Measurements from ENCODE around the gene C1RL.
A peak's percentile ranks its signal among the peaks of the same experiment; 100 is the strongest.

The C1RL gene

GRCh38 chr12:7090222-7090998, 18.6 kb downstream of the C1RL start:
- Histone ChIP-seq H3K27me3 (ENCODE audit: control insufficient read depth, insufficient read depth, low read length) (peaks cover 3% of the 10 kb centered on the region), H3K9me3 (replicated peaks; ENCODE audit: low read length) (no peaks in the 10 kb centered on the region), H3K9ac (ENCODE audit: low read depth, low read length) (no peak overlapping the region), H3K4me3 (ENCODE audit: low read length) (no peak overlapping the region), H3K4me1 (ENCODE audit: control insufficient read depth, insufficient read depth, low read length) (peaks cover 23% of the 10 kb centered on the region), H3K36me3 (ENCODE audit: insufficient read depth, low read length) (no peaks in the 10 kb centered on the region), H3K4me2 (ENCODE audit: low read length) (peak overlapping the region; percentile 80)

- peaks cover 23% of the 10 kb centered on the region for H3K4me1 ChIP-seq (ENCODE audit: control insufficient read depth, insufficient read depth, low read length)
- no peak overlapping the region for H3K9ac ChIP-seq (ENCODE audit: low read depth, low read length)
- no peak overlapping the region for H3K4me2 ChIP-seq (ENCODE audit: low read length)
- no peaks in the 10 kb centered on the region for H3K9me3 ChIP-seq (replicated peaks; ENCODE audit: low read length)
- H3K36me3 ChIP-seq (ENCODE audit: insufficient read depth, low read length) = no peaks in the 10 kb centered on the region
- H3K27me3 ChIP-seq (ENCODE audit: control insufficient read depth, insufficient read depth, low read length) = peaks cover 3% of the 10 kb centered on the region
- H3K4me3 ChIP-seq (ENCODE audit: low read length) = no peak overlapping the region
These were observed 19.7 kb downstream of the C1RL start for GRCh38 chr12:7089196-7089871.

GRCh38 chr12:7083125-7083524, 25.9 kb downstream of the C1RL start:
- Histone ChIP-seq H3K4me1 (ENCODE audit: control insufficient read depth, insufficient read depth, low read length) (peaks cover 26% of the 10 kb centered on the region), H3K36me3 (ENCODE audit: insufficient read depth, low read length) (no peaks in the 10 kb centered on the region), H3K4me2 (ENCODE audit: low read length) (no peak overlapping the region), H3K9me3 (replicated peaks; ENCODE audit: low read length) (no peaks in the 10 kb centered on the region), H3K27me3 (ENCODE audit: control insufficient read depth, insufficient read depth, low read length) (peaks cover 3% of the 10 kb centered on the region), H3K9ac (ENCODE audit: low read depth, low read length) (no peak overlapping the region), H3K4me3 (ENCODE audit: low read length) (no peak overlapping the region)

- Histone ChIP-seq H3K9me3 (replicated peaks; ENCODE audit: low read length) (no peaks in the 10 kb centered on the region), H3K4me3 (ENCODE audit: low read length) (no peak overlapping the region), H3K27me3 (ENCODE audit: control insufficient read depth, insufficient read depth, low read length) (no peaks in the 10 kb centered on the region), H3K36me3 (ENCODE audit: insufficient read depth, low read length) (no peaks in the 10 kb centered on the region), H3K9ac (ENCODE audit: low read depth, low read length) (no peak overlapping the region), H3K4me2 (ENCODE audit: low read length) (no peak overlapping the region), H3K4me1 (ENCODE audit: control insufficient read depth, insufficient read depth, low read length) (peaks cover 32% of the 10 kb centered on the region)
These were observed 28.0 kb downstream of the C1RL start for GRCh38 chr12:7081037-7081436.

GRCh38 chr12:7079826-7080125, 29.2 kb downstream of the C1RL start:
- Histone ChIP-seq H3K27me3 (ENCODE audit: control insufficient read depth, insufficient read depth, low read length) (no peaks in the 10 kb centered on the region), H3K36me3 (ENCODE audit: insufficient read depth, low read length) (no peaks in the 10 kb centered on the region), H3K4me3 (ENCODE audit: low read length) (peak overlapping the region; percentile 28), H3K9me3 (replicated peaks; ENCODE audit: low read length) (no peaks in the 10 kb centered on the region), H3K9ac (ENCODE audit: low read depth, low read length) (peak overlapping the region; percentile 69), H3K4me2 (ENCODE audit: low read length) (peak overlapping the region; percentile 75), H3K4me1 (ENCODE audit: control insufficient read depth, insufficient read depth, low read length) (peaks cover 38% of the 10 kb centered on the region)

- no peak overlapping the region for H3K4me2 ChIP-seq (ENCODE audit: low read length)
- H3K27me3 ChIP-seq (ENCODE audit: control insufficient read depth, insufficient read depth, low read length) = no peaks in the 10 kb centered on the region
- no peaks in the 10 kb centered on the region for H3K36me3 ChIP-seq (ENCODE audit: insufficient read depth, low read length)
- H3K4me1 ChIP-seq (ENCODE audit: control insufficient read depth, insufficient read depth, low read length) = peaks cover 38% of the 10 kb centered on the region
- no peak overlapping the region for H3K4me3 ChIP-seq (ENCODE audit: low read length)
- H3K9me3 ChIP-seq (replicated peaks; ENCODE audit: low read length) = no peaks in the 10 kb centered on the region
- no peak overlapping the region for H3K9ac ChIP-seq (ENCODE audit: low read depth, low read length)
These were observed 30.9 kb downstream of the C1RL start for GRCh38 chr12:7078163-7078562.

GRCh38 chr12:7076493-7076892, 32.5 kb downstream of the C1RL start:
- no peak overlapping the region for H3K4me3 ChIP-seq (ENCODE audit: low read length)
- no peaks in the 10 kb centered on the region for H3K9me3 ChIP-seq (replicated peaks; ENCODE audit: low read length)
- H3K9ac ChIP-seq (ENCODE audit: low read depth, low read length) = no peak overlapping the region
- H3K27me3 ChIP-seq (ENCODE audit: control insufficient read depth, insufficient read depth, low read length) = no peaks in the 10 kb centered on the region
- no peaks in the 10 kb centered on the region for H3K36me3 ChIP-seq (ENCODE audit: insufficient read depth, low read length)
- peaks cover 38% of the 10 kb centered on the region for H3K4me1 ChIP-seq (ENCODE audit: control insufficient read depth, insufficient read depth, low read length)
- no peak overlapping the region for H3K4me2 ChIP-seq (ENCODE audit: low read length)

GRCh38 chr12:7075939-7076338, 33.1 kb downstream of the C1RL start:
- Histone ChIP-seq H3K4me2 (ENCODE audit: low read length) (no peak overlapping the region), H3K27me3 (ENCODE audit: control insufficient read depth, insufficient read depth, low read length) (no peaks in the 10 kb centered on the region), H3K9ac (ENCODE audit: low read depth, low read length) (no peak overlapping the region)

GRCh38 chr12:7075518-7075917, 33.5 kb downstream of the C1RL start:
- no peak overlapping the region for H3K9ac ChIP-seq (ENCODE audit: low read depth, low read length)
- no peaks in the 10 kb centered on the region for H3K27me3 ChIP-seq (ENCODE audit: control insufficient read depth, insufficient read depth, low read length)
- peaks cover 31% of the 10 kb centered on the region for H3K4me1 ChIP-seq (ENCODE audit: control insufficient read depth, insufficient read depth, low read length)
- H3K36me3 ChIP-seq (ENCODE audit: insufficient read depth, low read length) = no peaks in the 10 kb centered on the region
- no peak overlapping the region for H3K4me3 ChIP-seq (ENCODE audit: low read length)
- H3K4me2 ChIP-seq (ENCODE audit: low read length) = no peak overlapping the region
- no peaks in the 10 kb centered on the region for H3K9me3 ChIP-seq (replicated peaks; ENCODE audit: low read length)

More at GRCh38 chr12:7075939-7076338, 33.1 kb downstream of the C1RL start:
- no peaks in the 10 kb centered on the region for H3K36me3 ChIP-seq (ENCODE audit: insufficient read depth, low read length)
- H3K9me3 ChIP-seq (replicated peaks; ENCODE audit: low read length) = no peaks in the 10 kb centered on the region
- peaks cover 35% of the 10 kb centered on the region for H3K4me1 ChIP-seq (ENCODE audit: control insufficient read depth, insufficient read depth, low read length)
- H3K4me3 ChIP-seq (ENCODE audit: low read length) = no peak overlapping the region

- no peaks in the 10 kb centered on the region for H3K9me3 ChIP-seq (replicated peaks; ENCODE audit: low read length)
- no peaks in the 10 kb centered on the region for H3K36me3 ChIP-seq (ENCODE audit: insufficient read depth, low read length)
- peaks cover 22% of the 10 kb centered on the region for H3K4me1 ChIP-seq (ENCODE audit: control insufficient read depth, insufficient read depth, low read length)
- no peak overlapping the region for H3K4me3 ChIP-seq (ENCODE audit: low read length)
- no peak overlapping the region for H3K9ac ChIP-seq (ENCODE audit: low read depth, low read length)
- H3K4me2 ChIP-seq (ENCODE audit: low read length) = no peak overlapping the region
- no peaks in the 10 kb centered on the region for H3K27me3 ChIP-seq (ENCODE audit: control insufficient read depth, insufficient read depth, low read length)
These were observed 35.1 kb downstream of the C1RL start for GRCh38 chr12:7073946-7074345.

GRCh38 chr12:7072554-7072953, 36.5 kb downstream of the C1RL start:
- Histone ChIP-seq H3K9ac (ENCODE audit: low read depth, low read length) (no peak overlapping the region), H3K4me2 (ENCODE audit: low read length) (no peak overlapping the region), H3K4me3 (ENCODE audit: low read length) (no peak overlapping the region), H3K9me3 (replicated peaks; ENCODE audit: low read length) (no peaks in the 10 kb centered on the region), H3K27me3 (ENCODE audit: control insufficient read depth, insufficient read depth, low read length) (no peaks in the 10 kb centered on the region), H3K36me3 (ENCODE audit: insufficient read depth, low read length) (no peaks in the 10 kb centered on the region), H3K4me1 (ENCODE audit: control insufficient read depth, insufficient read depth, low read length) (peaks cover 29% of the 10 kb centered on the region)

GRCh38 chr12:7072035-7072434, 37.0 kb downstream of the C1RL start:
- no peaks in the 10 kb centered on the region for H3K36me3 ChIP-seq (ENCODE audit: insufficient read depth, low read length)
- H3K9me3 ChIP-seq (replicated peaks; ENCODE audit: low read length) = no peaks in the 10 kb centered on the region
- H3K27me3 ChIP-seq (ENCODE audit: control insufficient read depth, insufficient read depth, low read length) = no peaks in the 10 kb centered on the region
- H3K4me2 ChIP-seq (ENCODE audit: low read length) = no peak overlapping the region
- no peak overlapping the region for H3K9ac ChIP-seq (ENCODE audit: low read depth, low read length)
- H3K4me3 ChIP-seq (ENCODE audit: low read length) = no peak overlapping the region
- peaks cover 29% of the 10 kb centered on the region for H3K4me1 ChIP-seq (ENCODE audit: control insufficient read depth, insufficient read depth, low read length)
